T-helper 17 cell (primary cell): ENCODE measurements around the gene PPP4C. TPM values are rescaled to one million over a fixed set of nuclear protein-coding genes. Genes with fewer than 3 reads are reported as not detected.

Experiments used
- ATAC-seq: fragments of 150-1000 bp; cut with Tn5 transposase; 2 replicates; pipeline ENCODE4 v1.10.0; 2021; ENCODE audit warnings: mild to moderate bottlenecking, moderate library complexity
- DNase-seq, 3 donors: peaks; one replicate each; pipeline versions ENCODE4 v3.0.0 to v3.0.0-alpha.2; 2020 to 2021
- H3K9me3 ChIP-seq: one replicate; pipeline ENCODE4 v1.7.0; 2013; ENCODE audit warnings: low read length, mild to moderate bottlenecking; ENCODE audit not compliant: control insufficient read depth, poor library complexity, severe bottlenecking
- H3K27ac Mint-ChIP-seq: one replicate; pipeline ENCODE4 v1.8.0; 2022; ENCODE audit warnings: mild to moderate bottlenecking, moderate library complexity, mixed read lengths
- H3K27me3 Mint-ChIP-seq: one replicate; pipeline ENCODE4 v1.8.0; 2022; ENCODE audit warnings: mixed read lengths
- H3K36me3 Mint-ChIP-seq: one replicate; pipeline ENCODE4 v1.8.0; 2022; ENCODE audit warnings: low read depth, mixed read lengths
- H3K4me1 Mint-ChIP-seq: one replicate; pipeline ENCODE4 v1.8.0; 2022; ENCODE audit warnings: mild to moderate bottlenecking, mixed read lengths
- H3K4me3 Mint-ChIP-seq: one replicate; pipeline ENCODE4 v1.8.0; 2022; ENCODE audit warnings: mild to moderate bottlenecking, moderate library complexity, mixed read lengths
- total RNA-seq, 4 donors: library from RNA in 2 of 4; stranded (reverse) in 2 of 4; gene quantifications; one replicate each; pipeline ENCODE4 v1.2.3 and lab custom pipeline; 2022 to 2026

The PPP4C gene
- total RNA-seq, 2 donors from 2014 or later: 80.8 to 89.3 TPM

DNA sequence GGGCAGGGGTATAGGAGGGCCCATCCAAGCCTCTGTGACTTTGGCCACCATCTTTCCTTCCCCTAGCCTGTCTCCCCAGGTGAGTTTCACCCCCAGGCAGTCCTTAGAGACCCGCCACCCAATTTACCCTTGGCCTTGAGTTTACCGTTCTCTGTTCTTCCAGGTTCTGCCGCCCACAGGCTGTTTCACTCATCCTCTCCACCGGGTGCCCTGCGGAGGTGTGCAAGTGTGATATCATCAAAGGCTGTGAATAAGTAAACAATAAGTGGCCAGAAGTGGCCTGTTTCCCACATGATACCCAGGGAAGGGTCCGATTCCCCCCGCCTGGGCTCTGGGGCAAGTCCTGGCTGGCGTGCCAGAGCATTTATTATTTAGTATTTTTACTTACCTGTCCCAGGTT lies 29.6 kb upstream of the PPP4C start:
- ATAC-seq: no peak

DNA sequence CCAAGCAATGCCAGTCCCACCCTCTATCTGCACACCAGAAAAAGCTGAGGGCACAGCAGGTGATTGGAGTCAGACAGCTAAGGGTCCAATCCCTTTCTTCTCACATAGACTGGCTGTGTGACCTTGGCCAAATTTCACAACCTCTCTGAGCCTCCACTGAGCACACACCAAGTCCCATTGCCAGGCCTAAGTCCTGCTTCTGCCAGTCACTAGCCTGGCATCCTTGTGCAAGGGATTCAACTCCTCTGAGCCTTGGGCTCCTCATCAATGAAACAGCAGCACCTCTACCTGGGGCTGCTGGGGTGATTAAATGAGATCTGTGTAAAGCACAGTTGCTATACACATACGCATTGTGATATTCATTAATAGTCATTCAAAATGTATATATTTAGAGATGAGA lies 29.2 kb upstream of the PPP4C start:
- Mint-ChIP-seq H3K36me3 (peaks cover 2% of the 10 kb centered on the region), H3K27me3 (no peaks in the 10 kb centered on the region), H3K4me3 (no peak overlapping the region), H3K27ac (no peak overlapping the region), H3K4me1 (peaks cover 5% of the 10 kb centered on the region)
- no peaks in the 10 kb centered on the region for H3K9me3 ChIP-seq
- no peak for ATAC-seq
- DNase-seq: no peak

More for the DNA sequence above, 29.6 kb upstream of the PPP4C start:
- Mint-ChIP-seq H3K4me1 (peaks cover 3% of the 10 kb centered on the region), H3K27me3 (no peaks in the 10 kb centered on the region), H3K27ac (no peak overlapping the region), H3K36me3 (peaks cover 2% of the 10 kb centered on the region), H3K4me3 (no peak overlapping the region)
- H3K9me3 ChIP-seq: no peaks in the 10 kb centered on the region
- DNase-seq: no peak

- no peak for DNase-seq
- H3K27ac Mint-ChIP-seq: no peak overlapping the region
- H3K27me3 Mint-ChIP-seq: no peaks in the 10 kb centered on the region
- peaks cover 11% of the 10 kb centered on the region for H3K4me1 Mint-ChIP-seq
- H3K36me3 Mint-ChIP-seq: peaks cover 2% of the 10 kb centered on the region
- no peak overlapping the region for H3K4me3 Mint-ChIP-seq
- ATAC-seq: no peak
- no peaks in the 10 kb centered on the region for H3K9me3 ChIP-seq
These were observed 25.9 kb upstream of the PPP4C start for GRCh38 chr16:30049871-30050270.

DNA sequence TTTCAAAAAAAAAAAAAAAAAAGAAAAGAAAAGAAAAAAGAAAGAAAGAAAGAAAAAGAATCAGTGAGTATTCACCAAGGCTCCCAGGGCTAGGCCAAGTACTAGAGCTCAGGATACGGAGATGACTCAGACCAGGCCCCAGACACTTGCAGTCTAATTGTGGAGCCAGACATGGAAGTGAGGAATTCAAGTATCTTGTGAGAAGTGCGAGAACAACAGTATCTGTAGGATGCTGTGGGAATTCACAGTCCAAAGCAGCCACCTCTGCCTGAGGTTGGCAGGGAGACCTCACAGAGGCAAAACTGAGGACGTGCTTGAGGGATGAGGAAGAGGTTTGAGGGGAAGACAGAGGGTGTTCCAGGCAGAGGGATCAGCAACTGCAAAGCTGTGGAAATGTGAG lies 24.3 kb upstream of the PPP4C start:
- H3K4me3 Mint-ChIP-seq: peak overlapping the region; percentile 72
- H3K27ac Mint-ChIP-seq: peak overlapping the region; percentile 59
- DNase-seq: no peak
- no peak for ATAC-seq
- H3K4me1 Mint-ChIP-seq: peaks cover 12% of the 10 kb centered on the region
- no peaks in the 10 kb centered on the region for H3K27me3 Mint-ChIP-seq
- no peaks in the 10 kb centered on the region for H3K36me3 Mint-ChIP-seq
- no peaks in the 10 kb centered on the region for H3K9me3 ChIP-seq

DNA sequence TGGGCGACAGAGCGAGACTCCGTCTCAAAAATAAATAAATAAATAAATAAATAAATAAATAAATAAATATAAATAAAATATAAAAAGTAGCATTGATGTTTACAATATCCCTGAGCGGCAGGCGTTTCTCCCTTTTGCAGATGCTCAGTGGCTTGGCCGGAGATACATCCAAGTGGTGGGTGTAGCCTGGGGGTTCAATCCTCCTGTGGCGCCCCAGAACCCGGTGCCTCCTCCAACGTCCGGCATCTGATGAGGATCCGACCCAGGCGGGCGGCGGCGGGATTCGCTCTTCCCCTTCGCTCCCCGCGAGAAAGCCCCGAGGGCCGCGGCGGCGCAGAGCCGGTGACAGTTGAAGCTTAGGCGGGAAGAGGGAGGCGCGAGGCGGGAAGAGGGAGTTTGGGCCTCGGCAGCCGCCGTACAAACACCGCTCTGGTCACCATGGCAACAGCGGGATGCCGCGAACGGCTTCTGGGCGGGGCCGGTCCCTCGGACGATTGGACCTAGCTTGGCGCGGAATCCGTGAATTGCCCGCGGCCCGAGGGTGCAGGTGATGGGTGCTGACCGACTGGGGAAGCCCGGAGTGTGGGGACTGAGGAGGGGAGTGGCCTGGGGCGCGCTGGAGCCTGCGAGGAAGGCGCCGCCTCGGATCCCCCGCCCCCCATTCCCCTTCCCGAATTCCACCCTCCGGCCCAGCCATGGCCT lies 23.0 kb upstream of the PPP4C start:
- Mint-ChIP-seq H3K36me3 (no peaks in the 10 kb centered on the region), H3K4me3 (peak overlapping the region; percentile 94), H3K4me1 (peaks cover 14% of the 10 kb centered on the region), H3K27ac (peak overlapping the region; percentile 14), H3K27me3 (no peaks in the 10 kb centered on the region)
- ATAC-seq (peak; percentile 77), DNase-seq (peak; percentile 74 to 82 (median 77))
- no peaks in the 10 kb centered on the region for H3K9me3 ChIP-seq

DNA sequence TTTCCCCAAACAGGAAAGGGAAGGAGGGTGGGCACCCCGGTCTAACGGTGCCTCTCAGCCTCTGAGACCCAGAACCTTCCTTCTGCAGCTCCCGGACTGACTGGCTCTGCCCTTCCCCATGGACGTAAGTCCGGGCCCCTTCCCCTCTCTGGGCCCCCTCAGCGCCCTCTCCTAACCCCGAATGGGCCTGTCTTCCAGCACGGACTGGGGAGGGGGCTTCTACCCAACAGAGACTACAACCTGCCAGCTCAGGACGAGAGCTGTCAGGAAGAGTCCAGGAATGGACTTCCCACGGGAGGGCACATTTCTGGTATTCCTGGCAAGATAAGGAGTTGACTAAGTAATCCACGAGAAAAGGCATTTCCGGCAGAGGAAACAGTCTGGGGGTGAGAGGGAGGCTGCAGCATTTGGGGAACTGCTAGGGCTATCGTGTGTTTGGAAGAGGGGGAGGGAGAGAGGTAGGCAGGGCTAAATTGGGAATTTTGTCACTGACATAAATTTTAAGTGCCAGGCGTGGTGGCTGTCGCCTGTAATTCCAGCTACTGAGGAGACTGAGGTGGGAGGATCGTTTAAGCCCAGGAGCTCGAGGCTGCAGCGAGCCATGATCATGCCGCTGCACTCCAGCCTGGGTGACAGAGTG lies 22.3 kb upstream of the PPP4C start:
- no peaks in the 10 kb centered on the region for H3K27me3 Mint-ChIP-seq
- no peaks in the 10 kb centered on the region for H3K36me3 Mint-ChIP-seq
- peaks cover 14% of the 10 kb centered on the region for H3K4me1 Mint-ChIP-seq
- DNase-seq (no peak), ATAC-seq (peak; percentile 16)
- H3K4me3 Mint-ChIP-seq: peak overlapping the region; percentile 94
- H3K9me3 ChIP-seq: no peaks in the 10 kb centered on the region
- H3K27ac Mint-ChIP-seq: no peak overlapping the region

DNA sequence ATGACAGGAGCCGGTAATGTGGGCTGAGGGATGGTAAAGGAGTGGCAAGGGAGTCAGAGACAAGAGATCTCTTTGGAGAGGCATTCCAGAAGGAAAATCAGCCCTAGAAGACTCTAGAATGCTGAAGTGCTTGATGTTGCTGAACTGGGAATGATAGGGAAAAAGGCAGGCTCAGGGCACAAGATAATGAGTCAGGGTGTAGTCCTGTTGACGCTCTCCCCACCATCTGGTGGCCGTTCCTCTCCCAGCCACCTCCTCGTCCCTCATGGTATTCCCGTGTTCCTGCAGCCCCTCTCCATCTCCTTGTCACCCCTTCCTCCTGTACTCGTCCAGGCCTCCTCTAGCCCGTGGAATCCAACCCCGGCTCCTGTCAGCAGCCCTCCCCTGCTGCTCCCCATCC lies 21.3 kb upstream of the PPP4C start:
- Mint-ChIP-seq H3K4me1 (peaks cover 14% of the 10 kb centered on the region), H3K27me3 (no peaks in the 10 kb centered on the region), H3K36me3 (no peaks in the 10 kb centered on the region), H3K4me3 (peak overlapping the region; percentile 77), H3K27ac (peak overlapping the region; percentile 83)
- ATAC-seq (no peak), DNase-seq (no peak)
- no peaks in the 10 kb centered on the region for H3K9me3 ChIP-seq

- DNase-seq (peak; percentile 30 to 51 (median 32)), ATAC-seq (peak; percentile 79)
- peak overlapping the region; percentile 77 for H3K4me3 Mint-ChIP-seq
- H3K27ac Mint-ChIP-seq: peak overlapping the region; percentile 83
- H3K36me3 Mint-ChIP-seq: no peaks in the 10 kb centered on the region
- no peaks in the 10 kb centered on the region for H3K27me3 Mint-ChIP-seq
- no peaks in the 10 kb centered on the region for H3K9me3 ChIP-seq
- H3K4me1 Mint-ChIP-seq: peaks cover 14% of the 10 kb centered on the region
These were observed 20.7 kb upstream of the PPP4C start for GRCh38 chr16:30054959-30055553.

DNA sequence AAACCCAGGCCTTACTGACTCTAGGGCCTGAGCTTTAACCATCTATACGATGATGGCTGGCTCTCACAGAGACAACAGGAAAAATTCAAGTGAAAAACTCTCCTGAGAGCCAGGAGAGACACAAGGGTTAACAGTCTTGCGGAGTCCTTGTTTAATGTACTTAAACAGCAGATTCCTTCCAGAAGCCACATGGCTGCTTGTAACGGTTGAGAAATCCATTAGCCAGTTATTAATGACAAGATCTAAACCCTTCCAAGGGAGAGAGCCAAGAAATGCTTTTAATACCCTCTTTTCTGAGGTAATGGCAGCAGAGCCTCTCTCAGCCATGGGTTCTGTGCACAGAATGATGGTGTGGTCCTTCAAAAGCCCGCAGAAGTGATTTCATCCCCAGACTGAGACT lies 15.4 kb upstream of the PPP4C start:
- no peaks in the 10 kb centered on the region for H3K9me3 ChIP-seq
- Mint-ChIP-seq H3K4me3 (no peak overlapping the region), H3K36me3 (no peaks in the 10 kb centered on the region), H3K4me1 (peaks cover 14% of the 10 kb centered on the region), H3K27ac (no peak overlapping the region), H3K27me3 (no peaks in the 10 kb centered on the region)
- ATAC-seq: no peak
- DNase-seq: no peak

- H3K27ac Mint-ChIP-seq: no peak overlapping the region
- DNase-seq (no peak), ATAC-seq (no peak)
- no peaks in the 10 kb centered on the region for H3K27me3 Mint-ChIP-seq
- no peak overlapping the region for H3K4me3 Mint-ChIP-seq
- no peaks in the 10 kb centered on the region for H3K9me3 ChIP-seq
- no peaks in the 10 kb centered on the region for H3K36me3 Mint-ChIP-seq
- H3K4me1 Mint-ChIP-seq: peaks cover 14% of the 10 kb centered on the region
These were observed 14.8 kb upstream of the PPP4C start for GRCh38 chr16:30060836-30061554.

DNA sequence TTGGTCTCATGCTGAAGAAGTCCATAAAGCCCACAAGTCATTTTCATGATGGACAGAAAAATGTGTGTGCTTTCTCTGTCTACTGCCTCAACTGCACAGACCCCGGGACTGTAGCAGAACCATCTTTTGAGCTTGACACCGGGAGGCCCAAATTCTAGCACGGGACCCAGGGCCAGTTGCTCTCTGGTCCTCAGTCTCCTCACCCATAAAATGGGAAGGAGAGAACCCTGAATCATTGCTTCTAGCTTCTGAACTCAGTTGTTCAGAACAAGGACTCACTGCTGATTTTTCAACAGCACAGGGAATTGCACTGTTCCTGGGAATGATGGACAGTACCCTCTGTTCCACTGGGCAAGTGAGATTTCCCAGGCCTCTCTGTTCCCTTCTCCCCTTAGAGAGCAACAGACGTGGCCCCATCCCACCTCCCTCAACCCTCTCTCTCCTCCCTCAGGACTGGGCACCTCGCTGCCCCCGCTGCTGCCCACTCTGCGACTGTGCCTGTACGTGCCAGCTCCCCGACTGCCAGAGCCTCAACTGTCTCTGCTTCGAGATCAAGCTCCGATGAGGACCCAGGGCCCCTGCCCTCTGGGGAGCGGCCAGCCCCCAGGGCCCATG lies 12.4 kb upstream of the PPP4C start:
- no peaks in the 10 kb centered on the region for H3K27me3 Mint-ChIP-seq
- no peaks in the 10 kb centered on the region for H3K9me3 ChIP-seq
- ATAC-seq (no peak), DNase-seq (no peak)
- H3K36me3 Mint-ChIP-seq: no peaks in the 10 kb centered on the region
- H3K4me1 Mint-ChIP-seq: peaks cover 25% of the 10 kb centered on the region
- peak overlapping the region; percentile 98 for H3K4me3 Mint-ChIP-seq
- peak overlapping the region; percentile 96 for H3K27ac Mint-ChIP-seq

DNA sequence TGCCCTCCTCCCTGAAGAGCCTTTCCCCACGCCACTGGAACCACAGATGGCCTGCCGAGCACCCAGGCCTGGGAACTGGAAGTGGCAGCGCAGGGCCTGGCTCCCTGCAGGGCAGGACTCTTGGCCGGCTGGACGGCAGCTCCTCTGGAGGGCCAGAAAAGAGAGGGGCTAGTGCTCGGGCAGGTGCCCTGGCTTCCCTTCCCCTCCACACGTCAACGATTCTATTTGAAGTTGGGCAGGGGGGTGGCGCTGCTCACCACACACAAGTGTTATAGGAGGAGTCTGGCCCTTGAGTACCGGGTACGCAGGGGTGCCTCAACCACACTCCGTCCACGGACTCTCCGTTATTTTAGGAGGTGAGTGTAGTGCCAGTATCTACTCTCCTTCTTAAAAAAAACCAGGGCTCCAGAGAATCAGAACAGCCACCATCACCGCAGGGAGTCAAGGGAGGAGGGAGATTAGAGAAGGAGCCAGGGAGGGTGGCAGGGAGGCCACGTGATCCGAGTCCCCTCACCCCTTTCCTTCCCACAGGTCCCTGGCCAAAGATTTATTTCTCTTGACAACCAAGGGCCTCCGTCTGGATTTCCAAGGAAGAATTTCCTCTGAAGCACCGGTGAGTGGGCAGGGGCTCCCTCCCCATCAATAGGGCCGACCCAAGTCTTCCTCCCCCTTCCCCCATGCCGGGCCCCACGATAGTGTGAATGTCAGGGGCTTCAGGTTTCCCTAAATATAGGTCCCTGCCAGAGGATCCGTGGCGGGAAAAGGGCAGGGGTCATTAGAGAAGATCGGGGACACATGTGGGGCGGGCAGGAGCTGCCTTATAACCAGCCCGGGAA lies 11.7 kb upstream of the PPP4C start:
- Mint-ChIP-seq H3K4me1 (peaks cover 27% of the 10 kb centered on the region), H3K4me3 (peak overlapping the region; percentile 98), H3K36me3 (no peaks in the 10 kb centered on the region), H3K27me3 (no peaks in the 10 kb centered on the region), H3K27ac (peak overlapping the region; percentile 96)
- H3K9me3 ChIP-seq: no peaks in the 10 kb centered on the region
- DNase-seq (peak; percentile 29 to 41 (median 32)), ATAC-seq (peak; percentile 26)
